ENCODE results near the gene TBC1D16. TPM values are rescaled to one million over a fixed set of nuclear protein-coding genes. Genes with fewer than 3 reads are reported as not detected.
A peak's percentile ranks its signal among the peaks of the same experiment; 100 is the strongest.

Gene TBC1D16
- total RNA-seq, 3 donors from 2014 or later, result 27.1 to 92.2 (median 32.8) TPM

GRCh38 chr17:80068301-80069222 lies 32.9 kb upstream of the TBC1D16 start:
- intact Hi-C loops (cut with DNase I; ENCODE audit: low total_unique reads), result no loop called here
- no peaks in the 10 kb centered on the region for H3K9me3 ChIP-seq
- H3K27ac ChIP-seq, result peak overlapping the region; percentile 88 to 90
- peaks cover 0 to 6% of the 10 kb centered on the region in 2 donors for H3K4me1 ChIP-seq
- no peaks in the 10 kb centered on the region for H3K36me3 ChIP-seq
- H3K4me3 ChIP-seq, result peak overlapping the region in 1 of 3 donors; percentile 43
- no peaks in the 10 kb centered on the region for H3K27me3 ChIP-seq
- peak in 1 of 2 donors; percentile 41 for DNase-seq (ENCODE audit: low spot score in 2 of 2)
- TF ChIP-seq CTCF (IDR thresholded peaks at IDR 0.05) (no peak), POLR2A (IDR thresholded peaks at IDR 0.05) (no peak), POLR2AphosphoS5 (IDR thresholded peaks at IDR 0.05) (peak in 2 of 3 donors; percentile 27 to 43)

- TF ChIP-seq POLR2A (IDR thresholded peaks at IDR 0.05), result no peak
- no peak for TF ChIP-seq CTCF (IDR thresholded peaks at IDR 0.05)
- no peak for TF ChIP-seq POLR2AphosphoS5 (IDR thresholded peaks at IDR 0.05)
- intact Hi-C loops (cut with DNase I; ENCODE audit: low total_unique reads), result no loop called here
- Histone ChIP-seq H3K27ac (no peak overlapping the region), H3K36me3 (no peaks in the 10 kb centered on the region), H3K4me1 (peaks cover 0 to 6% of the 10 kb centered on the region in 2 donors), H3K9me3 (no peaks in the 10 kb centered on the region), H3K27me3 (no peaks in the 10 kb centered on the region), H3K4me3 (no peak overlapping the region)
- DNase-seq (ENCODE audit: low spot score in 2 of 2), result no peak
These were observed 31.8 kb upstream of the TBC1D16 start for GRCh38 chr17:80067393-80067986.

- Histone ChIP-seq H3K36me3 (no peaks in the 10 kb centered on the region), H3K9me3 (no peaks in the 10 kb centered on the region), H3K27ac (no peak overlapping the region), H3K4me1 (peaks cover 0 to 6% of the 10 kb centered on the region in 2 donors), H3K27me3 (no peaks in the 10 kb centered on the region), H3K4me3 (peak overlapping the region in 1 of 3 donors; percentile 23)
- no peak for DNase-seq (ENCODE audit: low spot score in 2 of 2)
- TF ChIP-seq POLR2A (IDR thresholded peaks at IDR 0.05) (no peak), CTCF (IDR thresholded peaks at IDR 0.05) (no peak), POLR2AphosphoS5 (IDR thresholded peaks at IDR 0.05) (no peak)
- intact Hi-C loops (cut with DNase I; ENCODE audit: low total_unique reads), result no loop called here
These were observed 30.0 kb upstream of the TBC1D16 start for GRCh38 chr17:80065478-80066170.

GRCh38 chr17:80064696-80065095 lies 29.0 kb upstream of the TBC1D16 start:
- peak overlapping the region in 1 of 2 donors; percentile 9 for H3K27ac ChIP-seq
- H3K36me3 ChIP-seq, result no peaks in the 10 kb centered on the region
- intact Hi-C loops (cut with DNase I; ENCODE audit: low total_unique reads), result no loop called here
- no peaks in the 10 kb centered on the region for H3K9me3 ChIP-seq
- H3K4me3 ChIP-seq, result no peak overlapping the region
- H3K4me1 ChIP-seq, result peaks cover 0 to 6% of the 10 kb centered on the region in 2 donors
- TF ChIP-seq POLR2A (IDR thresholded peaks at IDR 0.05) (no peak), CTCF (IDR thresholded peaks at IDR 0.05) (no peak), POLR2AphosphoS5 (IDR thresholded peaks at IDR 0.05) (no peak)
- no peaks in the 10 kb centered on the region for H3K27me3 ChIP-seq
- DNase-seq (ENCODE audit: low spot score in 2 of 2), result no peak

Measured in breast epithelium (tissue), 4 donors.